Suppressor macrophage (primary cell): ENCODE data around the gene ELMO1.

Experiments
- DNase-seq, 4 experiments: peaks; one replicate each; pipeline ENCODE4 v3.0.0-alpha.2; 2020 to 2022

ELMO1 gene

DNA sequence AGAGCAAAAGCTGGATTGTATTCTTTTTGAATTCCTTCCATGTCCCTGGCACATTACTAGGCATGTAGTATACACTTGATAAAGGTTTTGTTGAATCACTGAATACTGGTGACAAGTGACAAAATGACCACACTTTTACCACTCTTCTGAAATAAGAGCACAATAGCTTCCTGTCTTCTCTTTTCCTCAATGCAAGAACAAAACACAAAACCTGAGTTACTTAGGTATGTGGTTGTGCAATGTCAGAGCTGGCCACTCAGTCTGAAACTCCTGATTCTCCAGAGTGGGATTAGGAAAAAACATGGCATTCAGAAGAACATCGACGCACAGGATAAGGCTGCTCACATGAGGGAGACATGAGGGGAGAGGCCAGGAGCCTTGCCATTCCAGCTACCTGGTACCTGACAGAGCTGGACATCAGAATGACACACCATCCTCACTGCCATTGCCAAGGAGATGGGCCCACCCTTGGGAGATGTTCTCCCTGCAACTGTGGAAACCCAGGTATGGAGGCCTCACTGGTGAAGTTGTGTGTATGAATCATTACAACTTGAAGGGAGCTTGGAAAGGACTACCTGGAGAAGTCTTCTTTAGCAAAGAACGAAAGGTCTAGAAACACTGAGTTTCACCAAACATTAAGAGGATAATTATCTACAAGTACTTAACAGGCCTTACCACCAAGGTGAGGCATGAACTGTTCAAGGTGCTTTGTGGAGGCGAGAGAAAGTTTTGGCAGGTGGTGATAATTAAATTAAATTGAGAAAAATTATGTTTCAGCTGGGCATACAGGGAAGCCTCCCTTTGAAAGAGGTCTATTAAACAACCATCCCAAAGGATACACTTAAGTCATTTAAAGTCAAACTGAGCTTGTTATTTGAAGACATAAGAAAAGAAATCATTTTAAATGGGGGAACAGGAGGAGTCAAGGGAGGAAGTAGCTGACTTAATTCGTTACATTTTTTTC, 477.8 kb downstream of the ELMO1 start:
- no peak for DNase-seq

DNA sequence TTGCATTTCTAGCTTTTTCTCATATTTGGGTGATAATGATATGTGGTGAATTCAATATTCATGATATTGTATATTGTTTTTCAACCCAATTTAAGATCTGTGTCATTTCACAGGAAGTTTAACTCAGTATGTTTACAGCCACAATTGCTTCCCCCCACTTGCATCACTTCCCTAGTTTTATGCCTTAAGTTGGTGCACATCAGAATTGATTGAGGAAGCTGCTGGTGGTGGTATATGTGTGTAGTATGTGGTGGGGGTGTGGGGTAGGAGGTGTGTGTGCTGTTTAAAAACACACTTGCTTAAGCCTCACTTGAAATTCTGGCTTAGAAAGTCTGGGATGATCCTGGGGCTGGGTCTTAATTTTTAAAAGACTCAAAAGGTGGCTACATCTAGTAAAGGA, 479.3 kb downstream of the ELMO1 start:
- DNase-seq: peak; percentile 76 to 89 (median 82)

DNA sequence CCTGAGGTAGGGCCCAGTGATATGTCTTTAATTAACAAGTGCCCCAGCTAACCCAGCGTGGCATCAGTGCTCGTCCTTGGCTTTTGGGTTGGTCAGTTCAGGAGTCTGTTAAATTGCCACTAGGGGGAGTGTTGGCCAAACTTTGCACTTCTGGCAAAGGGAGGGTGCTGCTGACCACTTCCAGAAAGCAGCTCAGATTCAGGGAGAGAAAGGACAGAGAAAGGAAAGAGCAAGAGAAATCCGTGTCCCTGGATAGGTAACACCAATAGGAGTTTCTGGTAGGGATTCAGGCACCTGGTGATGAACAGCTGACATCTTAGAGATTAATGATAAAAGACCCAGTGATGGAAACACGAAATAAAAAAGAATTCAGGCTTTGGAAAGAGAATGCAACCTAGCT, 481.3 kb downstream of the ELMO1 start:
- peak; percentile 60 to 86 (median 78) for DNase-seq

DNA sequence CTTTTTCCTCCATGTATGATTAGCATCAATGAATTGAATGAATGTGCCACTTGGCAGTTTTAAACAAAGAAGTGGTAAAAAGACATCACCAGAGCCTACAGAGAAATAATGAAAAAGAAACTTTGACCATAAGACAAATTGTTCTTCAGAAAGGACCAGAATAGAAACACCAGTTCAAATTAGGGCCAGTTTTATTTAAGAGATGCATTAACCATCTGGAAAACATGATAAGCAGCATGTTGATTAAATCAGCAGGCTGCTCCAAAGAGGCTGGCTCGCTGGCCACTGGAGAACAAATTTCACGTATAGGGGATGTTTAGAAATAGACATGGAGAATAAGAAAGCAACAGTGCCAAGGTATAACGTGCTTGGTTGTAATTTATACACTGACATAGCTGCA, 482.0 kb downstream of the ELMO1 start:
- DNase-seq: no peak

DNA sequence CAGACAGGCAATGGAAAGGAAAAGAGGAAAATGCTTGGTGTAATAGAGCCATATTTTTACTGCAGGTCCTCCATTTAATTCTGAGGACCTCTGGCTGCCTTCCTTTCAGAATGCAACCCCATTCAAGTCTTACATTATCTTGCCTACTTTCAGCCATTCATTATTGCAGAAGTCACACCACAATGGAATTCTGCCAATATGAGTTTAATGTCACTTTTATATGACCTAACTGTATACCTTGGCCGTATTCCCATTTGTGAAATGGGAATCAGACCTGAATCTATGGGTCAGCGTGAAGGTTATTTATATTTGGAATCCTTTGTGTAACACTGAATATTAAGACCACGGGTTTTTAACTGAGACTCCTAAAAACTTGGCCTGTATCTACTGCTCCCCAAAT, 482.6 kb downstream of the ELMO1 start:
- DNase-seq: no peak

DNA sequence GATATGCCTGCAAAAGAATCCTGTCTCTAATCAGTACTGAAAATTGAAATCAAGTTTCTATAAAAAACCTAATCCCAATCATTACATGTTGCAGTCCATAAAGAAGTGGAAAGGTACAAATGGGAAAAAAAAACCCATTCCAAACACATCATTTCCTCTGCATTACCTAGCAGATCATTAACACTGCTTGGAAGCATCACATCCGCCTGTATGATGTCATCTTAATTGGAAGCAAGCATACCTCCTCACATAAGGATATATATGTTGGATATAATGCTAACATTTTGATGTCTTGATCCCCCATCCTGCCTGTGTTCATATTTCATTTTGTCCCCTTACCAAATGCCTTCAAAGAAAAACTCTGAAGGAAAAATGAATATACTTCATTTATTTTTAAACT, 483.0 kb downstream of the ELMO1 start:
- DNase-seq: no peak

DNA sequence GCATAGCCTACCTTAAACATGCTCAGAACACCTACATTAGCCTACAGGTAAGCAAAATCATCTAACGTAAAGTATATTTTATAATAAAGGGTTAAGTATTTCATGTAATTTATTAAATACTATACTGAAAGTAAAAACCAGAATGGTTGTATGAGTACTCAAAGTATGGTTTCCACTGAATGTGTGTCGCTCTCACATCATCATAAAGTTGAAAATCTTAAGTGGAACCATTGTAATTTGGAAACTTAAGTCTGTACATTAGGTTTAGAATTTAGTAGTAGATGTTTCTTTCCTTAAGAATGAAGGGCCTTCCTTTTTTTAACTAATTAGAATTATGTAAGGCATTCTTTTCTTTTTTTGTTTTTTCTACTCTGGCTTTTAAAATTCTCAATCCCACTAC, 484.4 kb downstream of the ELMO1 start:
- no peak for DNase-seq

DNA sequence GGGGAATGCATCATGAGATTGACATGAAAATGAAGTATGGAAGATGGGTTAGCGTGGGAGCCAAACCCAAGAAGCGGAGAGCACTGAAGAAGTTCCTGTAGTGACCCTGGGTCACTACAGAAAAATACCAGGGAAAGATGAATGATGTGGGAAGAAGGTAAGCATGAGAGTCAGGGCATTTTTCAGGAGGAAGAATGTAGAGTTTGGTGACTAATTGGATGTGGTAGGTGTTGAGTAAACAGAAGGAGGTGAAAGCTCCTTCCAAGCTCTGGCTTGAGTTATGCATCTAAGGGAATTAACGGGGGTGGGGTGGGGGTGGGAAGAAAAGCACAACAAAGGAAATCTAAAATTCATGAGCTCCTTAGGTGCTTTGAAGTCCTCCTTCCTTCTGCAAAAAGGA, 486.3 kb downstream of the ELMO1 start:
- DNase-seq: no peak

DNA sequence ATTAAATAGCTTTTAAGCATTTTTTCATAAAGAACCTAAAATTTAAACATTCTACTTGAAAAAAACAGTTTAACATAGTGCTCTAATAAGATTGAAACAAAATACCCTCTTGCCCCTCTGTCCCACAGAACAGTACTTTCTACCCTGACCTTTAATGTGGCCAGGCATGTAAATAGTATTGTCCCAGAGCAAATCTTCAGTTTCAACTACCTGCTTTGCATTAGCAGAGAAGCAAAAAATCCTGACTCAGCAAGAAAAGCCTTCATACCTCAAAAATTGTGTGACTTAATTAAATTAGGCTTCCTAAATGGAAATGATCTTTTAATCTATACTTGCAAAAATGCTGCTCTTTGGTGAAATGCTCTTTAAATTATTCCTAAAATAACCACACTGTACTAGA, 487.0 kb downstream of the ELMO1 start:
- DNase-seq: no peak

DNA sequence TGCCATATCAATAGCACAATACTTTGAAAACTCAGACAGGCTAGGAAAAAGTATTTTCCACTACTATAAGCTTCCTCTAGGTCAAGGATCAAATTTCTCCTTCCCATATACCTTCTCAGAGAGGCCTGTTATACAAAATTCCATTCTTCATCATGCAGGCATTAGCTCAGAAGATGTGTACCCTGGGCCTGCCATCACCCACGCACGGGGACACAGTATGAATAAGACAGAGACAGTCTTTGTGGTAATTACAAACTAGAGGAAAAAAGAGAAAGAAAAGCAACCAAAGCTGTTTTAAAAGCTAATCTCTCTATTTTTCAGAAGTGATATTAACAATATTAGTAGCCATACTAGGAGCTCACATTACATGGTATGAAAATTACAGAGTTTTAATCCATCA, 487.6 kb downstream of the ELMO1 start:
- DNase-seq: no peak

DNA sequence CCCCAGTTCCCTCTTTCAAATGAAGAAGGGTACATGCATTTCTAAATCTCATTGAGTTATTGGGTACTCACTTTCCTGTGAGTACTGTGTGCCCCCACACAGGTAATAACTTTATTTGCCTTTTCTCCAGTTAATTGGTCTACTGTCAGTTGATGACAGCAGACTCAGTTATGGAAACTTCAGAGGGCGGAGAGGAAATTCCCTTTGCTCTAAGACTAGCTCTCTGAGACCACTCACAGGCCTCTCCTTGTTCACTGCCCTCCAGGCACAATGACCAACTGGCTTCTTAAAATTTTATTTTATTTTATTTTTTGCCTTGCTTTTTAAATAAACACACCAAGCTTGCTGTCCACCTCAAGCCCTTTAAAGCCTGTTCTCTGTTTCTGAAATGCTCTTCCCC, 488.6 kb downstream of the ELMO1 start:
- no peak for DNase-seq

DNA sequence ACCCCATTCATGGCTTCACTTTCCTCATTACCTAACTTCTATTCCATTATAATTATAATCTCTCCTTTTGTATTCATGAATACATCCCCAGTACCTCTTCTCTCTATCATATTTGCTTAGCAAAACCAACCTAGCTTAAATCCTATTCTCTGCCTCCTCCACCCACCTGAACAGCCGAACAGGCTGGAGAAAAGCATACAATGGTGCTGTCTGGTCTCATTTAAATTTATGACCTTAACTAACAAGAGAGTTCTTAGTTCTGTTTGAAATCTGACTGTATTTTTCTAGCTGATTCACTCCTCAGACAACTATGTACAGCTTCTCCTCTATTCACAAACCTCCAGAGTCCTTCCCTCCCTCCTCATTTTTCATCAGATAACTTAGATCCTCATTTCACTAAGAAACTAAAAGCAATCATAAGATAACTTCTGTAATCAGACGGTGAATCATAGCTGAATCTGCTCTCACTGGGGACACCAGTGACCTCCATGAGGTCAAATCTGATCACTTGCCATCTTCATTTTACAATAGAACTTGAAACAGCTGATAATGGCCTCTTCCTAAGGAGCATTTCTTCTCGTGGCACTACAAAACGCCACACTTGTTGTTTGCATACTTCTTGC, 490.4 kb downstream of the ELMO1 start:
- peak; percentile 37 to 82 (median 64) for DNase-seq

DNA sequence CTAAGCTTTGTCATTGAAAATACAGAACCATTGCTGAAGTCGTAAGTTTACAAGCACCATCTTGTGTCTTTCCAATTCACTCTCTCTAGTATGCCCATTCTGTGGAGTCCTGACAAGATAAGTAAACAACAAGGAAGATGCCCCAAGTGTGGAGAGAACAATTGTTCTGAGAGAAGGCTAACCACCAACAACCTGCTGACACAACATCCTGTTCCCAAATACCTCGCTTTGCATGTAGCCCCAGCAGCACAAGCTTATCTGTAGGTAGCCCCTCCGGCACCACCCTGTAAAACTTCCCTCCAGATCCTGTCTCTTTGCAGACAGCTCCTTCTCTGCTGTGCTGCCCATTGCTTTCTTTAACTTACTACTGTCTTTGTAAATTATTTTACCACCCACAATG, 491.0 kb downstream of the ELMO1 start:
- DNase-seq: no peak

DNA sequence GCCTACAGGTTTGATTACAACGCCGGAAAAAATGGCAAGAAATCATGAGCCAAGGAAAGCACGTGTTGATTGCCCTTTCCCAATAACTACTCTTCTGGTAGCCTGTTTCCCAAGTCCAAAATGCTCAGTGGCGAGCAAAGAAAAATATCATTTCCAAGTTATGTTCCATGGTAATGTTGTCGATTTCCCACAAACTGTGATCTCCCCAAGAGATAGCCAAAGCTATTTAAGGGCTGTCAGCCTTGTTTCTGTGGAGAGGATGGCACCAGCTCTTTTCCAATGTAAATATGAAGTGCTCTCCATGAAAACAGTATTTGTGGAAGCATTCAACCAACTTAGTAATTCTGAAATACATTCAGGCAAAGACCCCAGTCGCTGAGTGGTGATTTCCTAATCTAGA, 491.9 kb downstream of the ELMO1 start:
- DNase-seq: no peak

DNA sequence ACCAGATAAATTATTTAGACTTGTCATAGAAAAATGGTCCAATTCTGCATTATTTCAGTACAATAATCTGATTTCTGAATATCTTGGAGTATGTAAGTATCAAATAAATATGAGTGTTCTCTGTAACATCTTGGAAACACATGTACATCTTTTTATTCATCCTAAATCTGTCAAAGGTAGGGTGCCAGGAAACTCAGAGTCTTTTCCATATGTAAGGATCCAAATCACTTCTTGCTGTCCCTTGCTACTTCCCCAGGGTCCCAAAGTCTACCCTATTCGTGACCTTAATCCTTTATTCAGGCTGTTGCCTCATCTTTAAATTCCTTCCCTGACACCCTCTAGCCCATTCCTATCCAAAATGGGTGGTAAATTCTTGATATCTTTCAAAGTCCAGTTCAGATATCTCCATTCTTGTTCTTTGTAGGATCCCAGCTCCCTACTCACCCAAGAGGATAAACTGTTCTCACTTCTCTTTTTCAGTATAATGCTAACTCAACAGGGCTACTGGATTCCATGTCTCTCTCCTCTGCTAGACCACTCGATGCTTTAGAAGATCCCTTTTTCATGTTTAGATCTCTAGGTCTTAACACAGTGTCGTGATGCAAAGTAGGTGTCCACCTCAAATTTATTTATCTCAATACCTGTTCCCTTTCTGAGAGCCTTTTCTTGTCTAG, 493.1 kb downstream of the ELMO1 start:
- DNase-seq: no peak

DNA sequence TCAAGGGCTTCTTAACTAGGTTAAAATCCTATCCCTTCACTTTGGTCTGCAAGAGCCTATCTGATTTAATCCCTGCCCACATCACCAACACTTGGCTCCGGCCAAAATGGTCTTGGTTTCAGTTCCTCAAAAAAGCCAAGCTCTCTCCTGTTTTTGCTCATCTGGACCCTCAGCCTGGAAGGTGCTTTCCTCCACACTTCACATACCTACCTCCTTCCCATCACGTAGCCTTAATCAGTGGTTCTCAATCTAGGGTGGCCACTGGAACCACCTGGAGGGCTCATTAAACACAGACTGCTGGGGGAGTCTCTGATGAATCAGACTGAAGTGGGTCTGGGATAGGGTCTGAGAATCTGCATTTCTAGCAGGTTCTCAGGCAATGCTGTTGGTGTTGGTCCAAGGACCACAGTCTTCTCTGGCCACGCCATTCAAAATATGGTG, 497.4 kb downstream of the ELMO1 start:
- DNase-seq: peak in 3 of 4 experiments; percentile 50 to 56 (median 51)

DNA sequence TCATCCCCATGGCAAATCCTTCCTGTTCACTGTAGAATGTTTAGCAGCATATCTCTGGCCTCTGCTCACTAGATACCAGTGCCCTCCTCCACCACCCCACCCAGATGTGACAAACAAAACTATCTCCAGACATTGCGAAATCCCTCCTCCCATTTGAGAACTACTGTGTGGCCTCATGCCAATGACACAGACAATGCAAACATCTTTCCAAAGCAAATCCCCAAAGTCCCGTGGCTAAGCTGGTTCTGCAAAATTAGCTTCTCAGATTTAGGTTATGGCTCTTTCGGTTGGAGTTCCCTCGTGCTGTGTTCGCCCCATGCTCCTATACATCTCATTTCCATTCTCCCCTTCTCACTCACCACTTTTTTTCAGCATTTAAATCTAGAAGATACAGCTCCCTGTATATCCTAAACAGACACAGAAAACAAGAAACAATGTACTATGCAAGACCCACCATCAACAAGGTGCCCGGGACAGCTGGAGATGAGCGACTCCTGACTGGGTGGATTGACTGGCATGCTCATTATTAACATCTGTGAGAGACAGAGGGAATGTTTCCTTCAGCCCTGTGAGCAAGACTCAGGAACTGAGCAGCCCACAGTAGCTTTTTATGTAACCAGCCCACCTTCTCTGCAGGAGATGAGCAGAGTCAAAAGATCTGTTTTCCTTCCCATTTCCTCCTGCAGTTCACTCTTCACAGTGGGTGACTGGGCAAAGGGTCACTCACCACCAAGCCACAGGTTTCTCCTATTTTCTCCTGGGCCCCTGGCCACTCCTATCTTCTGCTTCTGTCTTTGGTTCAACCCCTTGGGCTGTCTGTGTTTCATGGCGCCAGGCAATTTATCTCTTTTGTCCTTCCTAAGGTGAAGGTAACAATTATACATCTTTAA, 498.7 kb downstream of the ELMO1 start:
- DNase-seq: peak; percentile 84 to 95 (median 90)

DNA sequence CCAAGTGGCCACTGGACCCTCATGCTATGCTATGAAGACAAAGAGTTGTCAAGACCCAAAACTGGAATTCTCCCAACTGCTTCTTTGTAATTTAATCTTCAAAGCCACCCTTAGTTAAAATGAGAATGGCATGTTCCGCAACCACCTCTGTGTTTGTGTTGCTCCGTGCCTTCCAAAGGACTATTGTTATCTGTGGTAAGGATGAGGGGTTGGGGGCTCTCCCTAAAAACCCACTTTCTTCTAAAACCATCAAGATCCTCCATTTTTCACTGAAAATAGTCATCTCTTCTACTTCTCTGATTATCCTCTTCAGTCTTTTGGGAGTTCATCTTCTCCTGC, 502.3 kb downstream of the ELMO1 start:
- no peak for DNase-seq

DNA sequence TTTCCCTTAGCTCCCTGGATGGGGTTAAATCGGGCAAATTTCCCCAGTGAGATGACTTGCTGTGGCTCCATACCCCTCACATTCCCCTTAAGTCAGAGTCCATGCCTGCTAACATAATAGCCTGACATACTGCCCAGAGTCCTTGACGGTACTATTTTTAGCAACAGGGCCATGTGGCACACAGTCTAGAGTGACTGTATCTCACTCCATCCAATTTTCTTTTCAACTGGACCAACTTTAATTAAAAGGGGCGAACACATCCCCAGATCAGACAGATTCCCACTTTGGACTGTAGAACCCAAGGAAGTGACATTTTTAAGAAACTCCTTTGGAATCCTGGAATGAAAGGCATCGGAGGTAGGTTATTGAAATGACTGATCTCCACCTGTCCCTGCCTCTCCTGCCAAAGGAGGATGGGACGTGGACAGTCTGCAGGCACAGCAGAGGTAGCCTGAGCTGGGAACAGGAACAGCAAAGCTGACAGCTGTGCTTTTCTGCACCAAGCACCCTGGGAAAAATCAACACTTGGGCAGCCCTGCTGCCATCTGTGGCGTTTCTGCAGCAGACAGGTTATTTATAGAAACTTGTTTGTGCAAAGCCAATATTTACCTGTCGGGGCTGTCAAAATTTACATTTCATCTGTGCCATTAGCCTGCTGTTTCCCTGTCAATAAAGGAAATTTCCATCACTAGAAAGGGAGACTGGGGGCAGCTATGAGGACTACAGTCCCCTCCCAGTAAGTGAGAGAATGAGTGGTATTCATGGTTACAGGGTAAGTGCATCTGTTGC, 502.9 kb downstream of the ELMO1 start:
- DNase-seq: no peak

DNA sequence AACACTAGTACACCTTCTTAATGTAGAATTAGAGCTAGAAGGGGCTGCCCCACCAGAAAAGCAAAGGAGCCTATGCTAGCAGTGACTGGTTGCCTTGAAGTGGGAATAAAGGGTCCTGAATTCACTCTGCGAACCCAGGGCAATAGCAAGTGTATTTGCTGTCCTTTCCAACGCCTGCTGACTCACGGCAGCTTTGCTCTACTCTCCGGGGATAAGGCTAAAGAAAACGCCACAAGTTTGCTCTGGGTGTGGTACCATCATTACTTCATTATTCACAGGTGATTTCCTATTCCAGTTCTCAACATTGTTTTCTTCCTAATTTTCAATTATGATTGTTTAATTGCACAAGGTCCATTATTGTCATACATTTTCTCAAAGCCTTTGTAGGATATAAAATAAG, 503.8 kb downstream of the ELMO1 start:
- DNase-seq: no peak

DNA sequence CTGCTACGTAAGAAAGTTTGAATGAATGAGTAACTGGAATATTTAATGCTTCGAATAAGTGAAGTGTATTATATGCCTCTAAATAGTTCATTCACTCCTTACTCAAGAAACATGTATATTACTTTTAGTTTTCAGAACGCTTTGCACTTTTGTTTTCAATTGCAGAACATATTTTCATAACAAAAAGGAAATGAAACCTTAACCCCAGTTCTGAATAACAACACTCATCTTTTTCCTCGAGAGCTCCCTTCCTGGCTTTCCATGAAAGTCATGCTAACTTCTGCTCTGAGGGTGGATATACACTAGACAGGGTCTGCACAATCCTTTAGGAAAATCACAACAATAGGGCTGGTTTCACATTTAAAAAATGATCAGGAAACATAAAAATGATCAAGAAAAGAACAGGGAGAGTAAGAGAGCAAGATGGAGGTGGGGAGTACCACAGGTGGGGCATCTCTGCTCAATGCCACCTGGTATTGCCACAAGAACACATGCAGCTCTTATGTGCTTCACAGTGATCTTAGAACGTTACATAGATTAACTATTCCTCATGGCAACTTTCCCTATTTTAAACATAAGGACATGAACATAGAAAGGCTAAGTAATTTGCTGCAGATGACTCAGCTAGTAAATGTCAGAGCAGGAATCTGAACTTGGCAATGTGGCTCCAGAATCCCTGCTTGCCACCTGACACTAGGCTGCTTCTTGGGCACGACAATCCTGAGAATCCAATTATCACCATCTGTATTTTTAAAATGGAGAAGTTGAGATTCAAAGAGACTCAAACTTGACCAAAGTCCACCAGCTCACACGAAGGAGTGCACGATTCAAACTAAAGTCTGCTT, 504.9 kb downstream of the ELMO1 start:
- DNase-seq: peak; percentile 14 to 68 (median 37)
